Occipital lobe (tissue), 2 donors: ENCODE results near the gene ROCK2. TPM values are rescaled to one million over a fixed set of nuclear protein-coding genes. Genes with fewer than 3 reads are reported as not detected.

Experiments used
- DNase-seq: peaks from one replicate; lab custom pipeline; 2025; lab: John Stamatoyannopoulos, UW
- total RNA-seq: library from RNA; depleted of rRNA; stranded (reverse); fragments of >200 nt; gene quantifications from one replicate; pipeline ENCODE4 v1.2.3, GENCODE V29; 2014

Gene ROCK2
- total RNA-seq, 1 donor from 2014 or later = 68.2 TPM

GRCh38 chr2:11367170-11367730 lies 22.8 kb upstream of the ROCK2 start:
- DNase-seq = no peak

GRCh38 chr2:11366326-11366741 lies 21.9 kb upstream of the ROCK2 start:
- no peak for DNase-seq

- no peak for DNase-seq
These were observed 20.9 kb upstream of the ROCK2 start for GRCh38 chr2:11365096-11365879.

- no peak for DNase-seq
These were observed 20.1 kb upstream of the ROCK2 start for GRCh38 chr2:11364565-11364887.

- DNase-seq = no peak
These were observed 19.6 kb upstream of the ROCK2 start for GRCh38 chr2:11363868-11364564.

GRCh38 chr2:11359865-11360264 lies 15.4 kb upstream of the ROCK2 start:
- DNase-seq = no peak

- DNase-seq = no peak
These were observed 13.1 kb upstream of the ROCK2 start for GRCh38 chr2:11357428-11357972.

GRCh38 chr2:11356764-11357163 lies 12.3 kb upstream of the ROCK2 start:
- DNase-seq = no peak

GRCh38 chr2:11355194-11356053 lies 11.0 kb upstream of the ROCK2 start:
- no peak for DNase-seq

- DNase-seq = no peak
These were observed 10.1 kb upstream of the ROCK2 start for GRCh38 chr2:11354363-11355154.

- DNase-seq = no peak
These were observed 8.5 kb upstream of the ROCK2 start for GRCh38 chr2:11352781-11353537.

GRCh38 chr2:11348209-11348749 lies 3.8 kb upstream of the ROCK2 start:
- DNase-seq = no peak

GRCh38 chr2:11347403-11347959 lies 3.0 kb upstream of the ROCK2 start:
- DNase-seq = no peak

GRCh38 chr2:11346023-11346482 lies 1.6 kb upstream of the ROCK2 start:
- no peak for DNase-seq

- peak; percentile 52 for DNase-seq
These were observed 681 bp upstream of the ROCK2 start for GRCh38 chr2:11344956-11345677.

- peak; percentile 30 for DNase-seq
These were observed 640 bp downstream of the ROCK2 start for GRCh38 chr2:11343650-11344341.

- no peak for DNase-seq
These were observed 1.1 kb downstream of the ROCK2 start for GRCh38 chr2:11343368-11343649.
